GM12874 (cell line): ENCODE measurements around the gene EPB41L5.

Experiments
- TF ChIP-seq, protein P1 (sequence below): IDR thresholded peaks from 2 replicates; pipeline ENCODE4 v1.5.1; 2011; ENCODE audit warnings: low read depth, mild to moderate bottlenecking, control low read depth, low read length, moderate library complexity; ENCODE audit not compliant: insufficient read depth

The EPB41L5 gene

DNA sequence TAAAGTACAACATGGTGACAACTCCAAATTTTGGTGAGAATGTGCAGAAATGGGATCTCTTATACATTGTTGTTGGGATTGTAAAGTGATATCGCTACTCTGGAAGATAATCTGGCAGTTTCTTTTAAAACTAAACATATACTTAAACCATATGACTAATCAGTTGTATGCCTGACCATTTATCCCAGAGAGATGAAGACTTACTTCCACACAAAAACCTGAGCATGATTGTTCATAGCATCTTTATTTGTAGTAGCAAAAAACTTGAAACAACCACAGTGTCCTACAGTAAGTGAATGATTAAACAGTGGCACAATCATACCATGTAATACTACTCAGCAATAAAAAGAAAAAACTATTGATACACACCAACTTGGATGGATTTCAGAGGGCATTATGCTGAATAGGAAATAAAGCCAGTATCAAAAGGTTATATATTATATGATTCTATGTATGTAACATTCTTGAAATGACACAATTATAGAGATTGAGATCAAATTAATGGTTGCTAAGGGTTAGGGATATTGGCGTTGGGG, 47.3 kb downstream of the EPB41L5 start:
- TF ChIP-seq, protein P1, sequence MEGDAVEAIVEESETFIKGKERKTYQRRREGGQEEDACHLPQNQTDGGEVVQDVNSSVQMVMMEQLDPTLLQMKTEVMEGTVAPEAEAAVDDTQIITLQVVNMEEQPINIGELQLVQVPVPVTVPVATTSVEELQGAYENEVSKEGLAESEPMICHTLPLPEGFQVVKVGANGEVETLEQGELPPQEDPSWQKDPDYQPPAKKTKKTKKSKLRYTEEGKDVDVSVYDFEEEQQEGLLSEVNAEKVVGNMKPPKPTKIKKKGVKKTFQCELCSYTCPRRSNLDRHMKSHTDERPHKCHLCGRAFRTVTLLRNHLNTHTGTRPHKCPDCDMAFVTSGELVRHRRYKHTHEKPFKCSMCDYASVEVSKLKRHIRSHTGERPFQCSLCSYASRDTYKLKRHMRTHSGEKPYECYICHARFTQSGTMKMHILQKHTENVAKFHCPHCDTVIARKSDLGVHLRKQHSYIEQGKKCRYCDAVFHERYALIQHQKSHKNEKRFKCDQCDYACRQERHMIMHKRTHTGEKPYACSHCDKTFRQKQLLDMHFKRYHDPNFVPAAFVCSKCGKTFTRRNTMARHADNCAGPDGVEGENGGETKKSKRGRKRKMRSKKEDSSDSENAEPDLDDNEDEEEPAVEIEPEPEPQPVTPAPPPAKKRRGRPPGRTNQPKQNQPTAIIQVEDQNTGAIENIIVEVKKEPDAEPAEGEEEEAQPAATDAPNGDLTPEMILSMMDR, result no peak

DNA sequence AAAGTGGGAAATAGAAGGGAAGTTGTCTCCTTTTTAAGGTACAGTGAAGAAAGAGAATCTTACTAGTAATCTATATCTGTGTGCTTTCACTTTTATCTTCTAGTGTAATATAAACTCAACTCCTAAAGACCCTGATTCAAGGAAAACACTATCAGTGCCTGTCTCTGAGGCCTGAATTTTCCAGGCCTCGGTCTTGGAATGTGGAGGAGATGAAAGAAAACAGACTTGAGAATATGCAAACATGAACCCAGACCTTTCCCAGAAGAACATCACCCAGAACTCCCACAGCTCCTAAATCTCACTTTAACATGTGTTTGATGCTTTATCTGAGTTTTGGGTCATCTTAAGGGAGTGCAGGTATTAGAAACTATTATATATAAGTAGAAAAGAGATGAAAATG, 51.8 kb downstream of the EPB41L5 start:
- TF ChIP-seq, protein P1, result no peak

DNA sequence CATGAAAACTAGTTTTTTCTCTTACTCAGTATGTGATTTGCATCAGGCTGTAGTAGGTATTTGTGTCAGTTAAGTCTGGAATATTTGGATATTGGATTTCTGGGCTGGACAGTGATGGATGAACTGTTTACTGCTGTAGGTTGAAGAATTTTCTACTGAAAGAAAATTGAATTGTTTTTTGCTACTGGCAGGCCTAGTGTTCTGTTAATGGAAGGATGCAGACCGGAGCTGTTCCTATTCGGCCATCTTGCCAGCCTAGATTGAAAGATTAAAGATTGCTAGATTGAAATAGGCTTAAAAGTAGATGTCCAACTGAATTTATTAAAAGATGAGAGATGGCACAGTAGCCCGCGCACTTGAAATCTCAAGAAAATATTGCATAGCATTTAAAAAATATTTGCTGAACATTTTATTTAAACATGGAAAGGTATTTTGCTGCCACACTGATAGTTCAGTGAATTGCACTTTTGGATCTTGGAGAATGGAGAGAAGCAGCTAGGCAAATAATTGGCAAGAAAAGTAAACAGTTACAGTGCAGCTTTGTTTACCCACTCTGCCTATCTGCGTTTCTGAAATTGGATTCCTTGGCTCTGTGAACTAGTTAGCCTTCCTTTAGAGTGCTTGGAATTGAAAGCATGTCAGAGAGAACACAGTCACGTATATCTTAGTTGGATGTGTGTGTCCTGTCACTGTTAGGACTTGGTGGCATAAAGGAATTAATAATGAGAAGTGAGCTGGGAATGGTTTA, 54.1 kb downstream of the EPB41L5 start:
- TF ChIP-seq, protein P1, result no peak

DNA sequence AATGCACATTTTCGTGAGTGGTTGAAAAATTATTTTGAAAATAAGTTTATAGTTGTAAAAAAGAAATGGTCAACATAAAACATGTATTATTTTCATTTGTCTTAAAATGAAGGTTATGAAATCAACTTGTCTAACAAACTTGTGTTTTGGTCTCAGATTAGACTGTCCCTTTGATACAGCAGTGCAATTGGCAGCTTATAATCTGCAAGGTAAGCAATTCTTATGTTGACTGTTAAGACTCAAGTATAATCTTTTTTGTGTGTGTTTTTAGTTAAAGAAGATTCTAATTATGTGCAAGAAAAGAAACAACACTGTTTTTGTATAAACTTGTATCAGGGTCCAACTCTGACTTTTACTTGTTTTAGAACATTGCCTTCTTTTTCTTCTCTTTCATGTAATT, 62.7 kb downstream of the EPB41L5 start:
- TF ChIP-seq, protein P1, result no peak

DNA sequence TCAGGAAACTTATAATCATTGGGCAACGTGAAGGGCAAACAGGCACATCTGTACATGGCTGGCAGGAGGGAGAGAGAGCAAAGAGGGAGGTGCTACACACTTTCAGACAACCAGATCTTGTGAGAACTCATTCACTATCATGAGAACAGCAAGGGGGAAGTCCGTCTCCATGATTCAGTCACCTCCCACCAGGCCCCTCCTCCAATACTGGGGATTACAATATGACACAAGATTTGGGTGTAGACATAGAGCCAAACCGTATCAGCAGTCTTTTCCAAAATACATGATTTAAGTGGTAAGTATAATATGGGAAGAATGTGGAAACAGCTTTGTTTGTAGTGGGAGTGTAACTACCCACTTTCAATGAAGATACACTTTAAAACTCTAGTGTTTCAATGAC, 65.0 kb downstream of the EPB41L5 start:
- TF ChIP-seq, protein P1, result no peak

DNA sequence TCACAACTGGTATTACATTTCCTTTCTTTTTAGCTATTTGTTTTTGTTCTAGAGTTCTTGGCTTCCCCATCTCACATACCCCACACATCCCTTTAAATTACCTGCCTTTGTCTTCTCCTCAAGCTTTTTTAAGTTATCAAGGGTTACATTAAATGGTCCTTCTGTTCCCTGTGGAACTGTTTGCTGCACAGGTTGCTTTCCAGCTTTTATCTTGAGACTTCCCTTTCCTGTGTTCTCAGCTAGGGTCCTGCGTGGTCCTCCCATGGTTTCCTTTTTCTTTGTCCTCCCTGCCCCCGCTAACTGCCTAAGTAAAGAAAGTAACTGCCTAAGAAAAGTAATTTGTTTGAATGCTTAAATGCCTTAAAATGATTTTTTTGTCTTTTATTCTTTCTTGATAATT, 66.8 kb downstream of the EPB41L5 start:
- TF ChIP-seq, protein P1, result no peak

DNA sequence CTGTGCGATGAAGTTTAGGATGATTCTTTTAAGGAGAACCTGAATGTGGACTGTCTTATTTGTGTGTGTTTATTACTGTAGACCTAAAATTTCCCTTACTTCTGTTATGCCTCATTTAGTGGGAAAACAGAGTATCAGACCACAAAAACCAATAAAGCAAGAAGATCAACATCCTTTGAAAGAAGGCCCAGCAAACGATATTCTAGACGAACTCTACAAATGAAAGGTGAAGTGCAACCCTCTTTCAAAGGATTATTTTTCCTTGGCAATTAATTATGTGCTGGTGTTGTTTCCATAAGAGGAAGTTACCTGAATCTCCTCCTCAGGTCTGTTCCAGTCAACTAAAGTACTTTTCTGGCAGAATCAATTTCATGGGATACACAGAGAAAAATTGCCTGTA, 78.6 kb downstream of the EPB41L5 start:
- TF ChIP-seq, protein P1, result no peak
